H9 (cell line): ENCODE results near the gene ANKRD49. TPM values are rescaled to one million over a fixed set of nuclear protein-coding genes. Genes with fewer than 3 reads are reported as not detected.

Source experiments
- DNase-seq: peaks from one replicate; pipeline ENCODE4 v3.0.0-alpha.2; 2017
- H2AFZ ChIP-seq: one replicate; pipeline ENCODE4 v1.6.1; 2013; ENCODE audit warnings: mild to moderate bottlenecking, low read length, control low read depth, moderate library complexity
- H2AK5ac ChIP-seq: 2 replicates; pipeline ENCODE4 v1.6.1; 2013; ENCODE audit warnings: low read length, control low read depth, mixed read lengths; ENCODE audit not compliant: insufficient read length
- H2BK120ac ChIP-seq: one replicate; pipeline ENCODE4 v1.6.1; 2013; ENCODE audit warnings: low read depth, mild to moderate bottlenecking, low read length, control low read depth, inconsistent platforms; ENCODE audit not compliant: poor library complexity, severe bottlenecking
- H2BK12ac ChIP-seq: 2 replicates; pipeline ENCODE4 v1.6.1; 2013; ENCODE audit warnings: low read length, control low read depth, mixed read lengths, low read depth; ENCODE audit not compliant: insufficient read length
- H2BK15ac ChIP-seq: 2 replicates; pipeline ENCODE4 v1.6.1; 2013; ENCODE audit warnings: low read depth, low read length, control low read depth
- H2BK20ac ChIP-seq: one replicate; pipeline ENCODE4 v1.6.1; 2013; ENCODE audit warnings: low read depth, mild to moderate bottlenecking, low read length, control low read depth, inconsistent platforms; ENCODE audit not compliant: poor library complexity, severe bottlenecking
- H2BK5ac ChIP-seq: 2 replicates; pipeline ENCODE4 v1.6.1; 2013; ENCODE audit warnings: low read length, control low read depth, mixed read lengths; ENCODE audit not compliant: insufficient read length
- H3K14ac ChIP-seq: 2 replicates; pipeline ENCODE4 v1.6.1; 2013; ENCODE audit warnings: low read length, control low read depth; ENCODE audit not compliant: insufficient read depth
- H3K18ac ChIP-seq: 2 replicates; pipeline ENCODE4 v1.6.1; 2013; ENCODE audit warnings: low read depth, mild to moderate bottlenecking, mixed read lengths, low read length, control low read depth; ENCODE audit not compliant: insufficient read length
- H3K23ac ChIP-seq: 2 replicates; pipeline ENCODE4 v1.6.1; 2013; ENCODE audit warnings: low read length, control low read depth, mixed read lengths, low read depth; ENCODE audit not compliant: insufficient read length
- H3K23me2 ChIP-seq: 2 replicates; pipeline ENCODE4 v1.6.1; 2013; ENCODE audit warnings: low read depth, mild to moderate bottlenecking, mixed read lengths, low read length, control low read depth; ENCODE audit not compliant: insufficient read length, poor library complexity, severe bottlenecking
- H3K27ac ChIP-seq: 2 replicates; pipeline ENCODE4 v1.5.1; 2013; ENCODE audit warnings: low read length, control low read depth, mixed read lengths, low read depth; ENCODE audit not compliant: insufficient read length
- H3K27me3 ChIP-seq: 2 replicates; pipeline ENCODE4 v1.6.1; 2013; ENCODE audit warnings: low read length, control low read depth, inconsistent platforms; ENCODE audit not compliant: insufficient read depth
- H3K4ac ChIP-seq: 2 replicates; pipeline ENCODE4 v1.6.1; 2013; ENCODE audit warnings: low read depth, mild to moderate bottlenecking, control low read depth, inconsistent platforms, low read length, moderate library complexity
- H3K4me1 ChIP-seq: 2 replicates; pipeline ENCODE4 v1.6.1; 2013; ENCODE audit warnings: low read length, control low read depth, inconsistent platforms; ENCODE audit not compliant: insufficient read depth
- H3K4me2 ChIP-seq: 2 replicates; pipeline ENCODE4 v1.6.1; 2013; ENCODE audit warnings: low read length, control low read depth, mixed read lengths; ENCODE audit not compliant: insufficient read length, insufficient read depth
- H3K56ac ChIP-seq: 2 replicates; pipeline ENCODE4 v1.6.1; 2013; ENCODE audit warnings: low read depth, mild to moderate bottlenecking, mixed read lengths, low read length, control low read depth; ENCODE audit not compliant: insufficient read length
- H3K79me1 ChIP-seq: 2 replicates; pipeline ENCODE4 v1.6.1; 2013; ENCODE audit warnings: low read depth, mild to moderate bottlenecking, moderate library complexity, low read length, control low read depth, inconsistent platforms; ENCODE audit not compliant: insufficient read depth, poor library complexity, severe bottlenecking
- H3K79me2 ChIP-seq: 2 replicates; pipeline ENCODE4 v1.6.1; 2013; ENCODE audit warnings: low read length, control low read depth, inconsistent platforms; ENCODE audit not compliant: insufficient read depth
- H3K9ac ChIP-seq: 2 replicates; pipeline ENCODE4 v1.6.1; 2013; ENCODE audit warnings: low read length, control low read depth, mixed read lengths; ENCODE audit not compliant: insufficient read length; ENCODE audit errors: extremely low read depth
- H3K9me3 ChIP-seq: one replicate; pipeline ENCODE4 v1.6.1; 2013; ENCODE audit warnings: low read depth, low read length, inconsistent platforms; ENCODE audit not compliant: control insufficient read depth
- H3T11ph ChIP-seq: one replicate; pipeline ENCODE4 v1.6.1; 2013; ENCODE audit warnings: mild to moderate bottlenecking, low read length, control low read depth, inconsistent platforms
- H4K20me1 ChIP-seq: one replicate; pipeline ENCODE4 v1.6.1; 2013; ENCODE audit not compliant: control insufficient read depth, insufficient read length, insufficient read depth
- H4K5ac ChIP-seq: 2 replicates; pipeline ENCODE4 v1.6.1; 2013; ENCODE audit warnings: low read depth, mild to moderate bottlenecking, mixed read lengths, low read length, control low read depth; ENCODE audit not compliant: insufficient read length
- H4K8ac ChIP-seq: replicated peaks from 2 replicates; pipeline ENCODE4 v1.6.1; 2013; ENCODE audit warnings: low read length, control low read depth, mixed read lengths, low read depth; ENCODE audit not compliant: insufficient read length
- H4K91ac ChIP-seq: 2 replicates; pipeline ENCODE4 v1.6.1; 2013; ENCODE audit warnings: low read depth, mild to moderate bottlenecking, moderate library complexity, mixed read lengths, low read length, control low read depth; ENCODE audit not compliant: insufficient read length
- H3K27ac Mint-ChIP-seq, 3 experiments: 2 replicates in 2 of 3; 3 replicates in 1 of 3; pipeline ENCODE4 v1.8.0; 2020 to 2021; ENCODE audit warnings: mixed read lengths in 3 of 3, mild to moderate bottlenecking in 1 of 3, moderate library complexity in 1 of 3
- H3K27me3 Mint-ChIP-seq: 2 replicates; pipeline ENCODE4 v1.8.0; 2021; ENCODE audit warnings: low read depth, mild to moderate bottlenecking, moderate library complexity, mixed read lengths
- H3K36me3 Mint-ChIP-seq, 3 experiments: 2 replicates in 2 of 3; 3 replicates in 1 of 3; pipeline ENCODE4 v1.8.0; 2020 to 2021; ENCODE audit warnings: low read depth in 3 of 3, mixed read lengths in 3 of 3; ENCODE audit not compliant: insufficient read depth in 1 of 3
- H3K4me1 Mint-ChIP-seq, 2 experiments: 2 replicates each; pipeline ENCODE4 v1.8.0; 2020; ENCODE audit warnings: mixed read lengths in 2 of 2
- H3K4me3 Mint-ChIP-seq, 2 experiments: 2 replicates in 1 of 2; 3 replicates in 1 of 2; pipeline ENCODE4 v1.8.0; 2020 to 2021; ENCODE audit warnings: mild to moderate bottlenecking in 2 of 2, mixed read lengths in 2 of 2, moderate library complexity in 1 of 2
- H3K9me3 Mint-ChIP-seq, 2 experiments: 2 replicates in 1 of 2; 3 replicates in 1 of 2; pipeline ENCODE4 v1.8.0; 2020; ENCODE audit warnings: mild to moderate bottlenecking in 2 of 2, mixed read lengths in 2 of 2, moderate library complexity in 1 of 2
- CTCF ChIP-seq: fragments of 200-600 bp; sonication (generic); conservative IDR thresholded peaks from 3 replicates; pipeline ENCODE4 v1.8.0; 2021; ENCODE audit warnings: antibody characterized with exemption, mild to moderate bottlenecking
- WGBS: extraction: QIAGEN DNeasy Blood & Tissue Kit; methylation state at CpG from one replicate; pipeline ENCODE4 v1.1.7; 2013; ENCODE audit warnings: missing lambda C conversion rate, low lambda C conversion rate, mixed read lengths; ENCODE audit not compliant: insufficient read length; ENCODE audit errors: extremely low coverage; 5-methylcytosine and 5-hydroxymethylcytosine counted together
- total RNA-seq: library from RNA; stranded (reverse); gene quantifications from 2 replicates; pipeline ENCODE4 v1.2.1, GENCODE V29; 2021

Gene ANKRD49
- total RNA-seq, 1 experiment from 2014 or later: 13.8 TPM

- no CpG with 5 or more reads among the region's 2 CpGs for WGBS
- peaks cover 59% of the 10 kb centered on the region for H3K27me3 Mint-ChIP-seq
Observed at GRCh38 chr11:94513091-94513490, 19.3 kb downstream of the ANKRD49 start.

More at GRCh38 chr11:94513091-94513490, 19.3 kb downstream of the ANKRD49 start:
- Histone ChIP-seq H3K27ac (no peak overlapping the region), H3K23me2 (peaks cover 10% of the 10 kb centered on the region), H4K20me1 (no peaks in the 10 kb centered on the region), H3K18ac (no peak overlapping the region), H3K4me1 (peaks cover 2% of the 10 kb centered on the region; the same call in 1 of the 2 replicates), H3K79me1 (no peaks in the 10 kb centered on the region), H3K9me3 (no peaks in the 10 kb centered on the region), H4K5ac (no peak overlapping the region), H2BK5ac (no peak overlapping the region), H2BK20ac (no peak overlapping the region), H3K9ac (no peak overlapping the region), H2BK15ac (no peak overlapping the region), H3K4me2 (no peak overlapping the region), H2BK120ac (no peak overlapping the region), H4K8ac (no peak overlapping the region), H3K14ac (no peak overlapping the region), H3K27me3 (no peaks in the 10 kb centered on the region; the same call in none of the 2 replicates), H3K79me2 (peaks cover 1% of the 10 kb centered on the region; the same call in 1 of the 2 replicates), H3K56ac (no peak overlapping the region), H2AFZ (no peak overlapping the region), H3T11ph (no peak overlapping the region), H3K4ac (no peak overlapping the region), H2BK12ac (no peak overlapping the region), H2AK5ac (no peak overlapping the region), H4K91ac (no peak overlapping the region), H3K23ac (no peak overlapping the region)
- TF ChIP-seq CTCF: no peak
- Mint-ChIP-seq H3K36me3 (no peaks in the 10 kb centered on the region), H3K27ac (no peak overlapping the region), H3K9me3 (peaks cover 0 to 5% of the 10 kb centered on the region in 2 experiments; a peak in 2 of 5 replicates), H3K4me3 (no peak overlapping the region; a peak in 1 of 5 replicates), H3K4me1 (peaks cover 6 to 9% of the 10 kb centered on the region in 2 experiments; a peak in 3 of 4 replicates)
- DNase-seq: no peak
